Chondrocyte (in vitro differentiated cells): ENCODE measurements around the gene MYOZ3. TPM values are rescaled to one million over a fixed set of nuclear protein-coding genes. Genes with fewer than 3 reads are reported as not detected.

Source experiments
- DNase-seq: peaks from one replicate; pipeline ENCODE4 v3.0.0; 2021; ENCODE audit warnings: mixed read lengths, low spot score
- H3K27ac Mint-ChIP-seq: one replicate; pipeline ENCODE4 v1.8.0; 2021; ENCODE audit warnings: mild to moderate bottlenecking, moderate library complexity, mixed read lengths; ENCODE audit not compliant: unreplicated experiment
- H3K27me3 Mint-ChIP-seq: 2 replicates; pipeline ENCODE4 v1.8.0; 2021; ENCODE audit warnings: low read depth, mixed read lengths
- H3K36me3 Mint-ChIP-seq: 2 replicates; pipeline ENCODE4 v1.8.0; 2021; ENCODE audit warnings: low read depth, mixed read lengths
- H3K4me1 Mint-ChIP-seq: 2 replicates; pipeline ENCODE4 v1.8.0; 2021; ENCODE audit warnings: low read depth, mild to moderate bottlenecking, mixed read lengths
- H3K4me3 Mint-ChIP-seq: one replicate; pipeline ENCODE4 v1.8.0; 2021; ENCODE audit warnings: mild to moderate bottlenecking, moderate library complexity, mixed read lengths; ENCODE audit not compliant: unreplicated experiment
- H3K9me3 Mint-ChIP-seq: 2 replicates; pipeline ENCODE4 v1.8.0; 2021; ENCODE audit warnings: low read depth, mixed read lengths
- total RNA-seq: library from RNA; stranded (reverse); gene quantifications from 3 replicates; pipeline ENCODE4 v1.2.1, GENCODE V29; 2021
- TF ChIP-seq, protein P1 (sequence below): fragments of 200-600 bp; sonication (generic); IDR thresholded peaks from 2 replicates; pipeline ENCODE4 v1.5.0; 2021; ENCODE audit warnings: antibody characterized with exemption, mild to moderate bottlenecking, moderate library complexity

The MYOZ3 gene
- total RNA-seq, 1 donor from 2014 or later, result 2.0 TPM

DNA sequence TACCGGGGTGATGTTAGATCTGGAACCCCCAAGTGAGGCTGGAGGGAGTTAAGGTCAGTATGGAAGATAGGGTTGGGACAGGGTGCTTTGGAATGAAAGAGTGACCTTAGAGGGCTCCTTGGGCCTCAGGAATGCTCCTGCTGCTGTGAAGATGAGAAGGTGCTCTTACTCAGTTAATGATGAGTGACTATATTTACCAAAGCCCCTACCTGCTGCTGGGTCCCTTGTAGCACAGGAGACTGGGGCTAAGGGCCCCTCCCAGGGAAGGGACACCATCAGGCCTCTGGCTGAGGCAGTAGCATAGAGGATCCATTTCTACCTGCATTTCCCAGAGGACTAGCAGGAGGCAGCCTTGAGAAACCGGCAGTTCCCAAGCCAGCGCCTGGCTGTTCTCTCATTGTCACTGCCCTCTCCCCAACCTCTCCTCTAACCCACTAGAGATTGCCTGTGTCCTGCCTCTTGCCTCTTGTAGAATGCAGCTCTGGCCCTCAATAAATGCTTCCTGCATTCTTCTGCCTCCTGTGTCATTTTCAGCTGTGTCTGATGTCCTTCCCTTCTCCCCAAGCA, 2.3 kb upstream of the MYOZ3 start:
- no peaks in the 10 kb centered on the region for H3K9me3 Mint-ChIP-seq
- TF ChIP-seq, protein P1, sequence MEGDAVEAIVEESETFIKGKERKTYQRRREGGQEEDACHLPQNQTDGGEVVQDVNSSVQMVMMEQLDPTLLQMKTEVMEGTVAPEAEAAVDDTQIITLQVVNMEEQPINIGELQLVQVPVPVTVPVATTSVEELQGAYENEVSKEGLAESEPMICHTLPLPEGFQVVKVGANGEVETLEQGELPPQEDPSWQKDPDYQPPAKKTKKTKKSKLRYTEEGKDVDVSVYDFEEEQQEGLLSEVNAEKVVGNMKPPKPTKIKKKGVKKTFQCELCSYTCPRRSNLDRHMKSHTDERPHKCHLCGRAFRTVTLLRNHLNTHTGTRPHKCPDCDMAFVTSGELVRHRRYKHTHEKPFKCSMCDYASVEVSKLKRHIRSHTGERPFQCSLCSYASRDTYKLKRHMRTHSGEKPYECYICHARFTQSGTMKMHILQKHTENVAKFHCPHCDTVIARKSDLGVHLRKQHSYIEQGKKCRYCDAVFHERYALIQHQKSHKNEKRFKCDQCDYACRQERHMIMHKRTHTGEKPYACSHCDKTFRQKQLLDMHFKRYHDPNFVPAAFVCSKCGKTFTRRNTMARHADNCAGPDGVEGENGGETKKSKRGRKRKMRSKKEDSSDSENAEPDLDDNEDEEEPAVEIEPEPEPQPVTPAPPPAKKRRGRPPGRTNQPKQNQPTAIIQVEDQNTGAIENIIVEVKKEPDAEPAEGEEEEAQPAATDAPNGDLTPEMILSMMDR, result no peak
- H3K4me3 Mint-ChIP-seq, result no peak overlapping the region
- peak overlapping the region; percentile 80 for H3K27ac Mint-ChIP-seq
- H3K27me3 Mint-ChIP-seq, result no peaks in the 10 kb centered on the region
- peaks cover 6% of the 10 kb centered on the region for H3K36me3 Mint-ChIP-seq
- no peak for DNase-seq
- H3K4me1 Mint-ChIP-seq, result peaks cover 50% of the 10 kb centered on the region

DNA sequence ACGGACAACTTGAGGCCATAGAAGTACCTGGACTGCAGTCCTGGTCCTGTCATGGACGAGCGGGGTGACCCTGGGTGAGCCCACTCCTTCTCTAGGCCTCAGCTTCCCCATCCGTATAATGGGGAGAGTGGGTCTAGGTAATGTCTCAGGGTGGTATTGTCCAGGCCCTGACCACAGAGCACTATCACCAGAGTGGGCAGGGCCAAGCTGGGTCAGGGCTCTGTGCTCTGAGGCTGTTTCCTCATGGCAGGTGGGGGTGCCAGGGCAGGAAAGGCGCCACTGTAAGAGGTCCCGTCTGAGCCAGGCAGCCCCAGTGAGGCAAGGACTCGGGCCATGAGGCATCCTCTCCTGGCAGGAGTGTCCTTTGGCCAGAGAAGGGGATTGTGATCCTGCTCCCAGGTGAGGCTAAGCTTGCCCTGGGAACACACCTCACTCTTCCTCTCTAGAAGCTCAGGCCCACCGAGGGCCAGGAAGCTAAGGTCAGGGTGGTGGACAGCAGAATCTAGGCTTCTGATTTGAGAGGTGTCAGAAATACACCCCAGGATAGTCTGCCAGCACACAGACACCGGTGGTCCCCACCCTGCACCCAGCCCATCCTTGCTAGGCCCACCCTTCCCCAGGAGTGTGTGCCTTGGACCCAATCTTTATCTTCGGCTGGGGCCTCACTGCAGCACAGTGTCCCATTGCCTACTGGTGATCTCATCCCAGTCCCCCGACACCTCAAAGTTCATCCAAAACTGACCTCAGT, 1.5 kb upstream of the MYOZ3 start:
- peaks cover 3% of the 10 kb centered on the region for H3K36me3 Mint-ChIP-seq
- TF ChIP-seq, protein P1, result no peak
- H3K4me1 Mint-ChIP-seq, result peaks cover 45% of the 10 kb centered on the region
- H3K27me3 Mint-ChIP-seq, result no peaks in the 10 kb centered on the region
- no peak for DNase-seq
- H3K27ac Mint-ChIP-seq, result peak overlapping the region; percentile 80
- H3K9me3 Mint-ChIP-seq, result no peaks in the 10 kb centered on the region
- no peak overlapping the region for H3K4me3 Mint-ChIP-seq

DNA sequence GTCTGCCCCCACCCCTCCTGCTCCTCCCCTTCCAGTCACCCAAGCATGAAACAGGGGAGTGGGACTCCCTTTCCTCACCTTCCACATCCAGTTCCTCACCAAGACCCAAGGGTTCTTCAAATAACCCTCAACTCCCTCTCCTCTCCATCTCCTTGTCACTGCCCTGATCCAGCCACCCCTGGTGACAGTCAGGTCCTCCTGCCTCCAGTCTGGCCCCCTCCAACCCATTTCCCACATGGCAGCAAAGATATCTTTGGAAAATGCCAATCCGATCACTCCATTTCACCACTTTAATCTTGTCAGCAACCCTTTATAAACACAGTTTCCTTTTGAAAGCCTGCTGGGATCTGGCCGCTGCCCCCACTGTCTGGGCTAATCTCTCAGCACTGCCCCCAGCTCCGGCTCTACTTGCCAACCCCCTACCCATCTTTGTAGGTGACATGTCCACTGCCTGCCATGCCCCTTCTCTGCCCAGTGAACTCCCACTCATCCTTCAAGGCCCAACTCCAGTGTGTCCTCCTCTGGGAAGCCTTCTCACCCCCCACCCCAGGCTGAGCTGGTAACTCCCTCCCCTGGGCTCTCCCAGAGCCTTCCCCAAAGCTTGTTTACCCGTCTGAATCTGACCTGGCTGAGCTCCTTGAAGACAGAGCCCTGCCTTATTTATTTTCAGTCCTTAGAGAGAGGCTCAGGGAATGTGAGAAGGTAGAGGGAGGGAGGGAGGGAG, 781 bp upstream of the MYOZ3 start:
- DNase-seq, result no peak
- H3K4me3 Mint-ChIP-seq, result no peak overlapping the region
- H3K36me3 Mint-ChIP-seq, result peaks cover 1% of the 10 kb centered on the region
- H3K9me3 Mint-ChIP-seq, result no peaks in the 10 kb centered on the region
- peak overlapping the region; percentile 67 for H3K27ac Mint-ChIP-seq
- TF ChIP-seq, protein P1, result no peak
- H3K27me3 Mint-ChIP-seq, result no peaks in the 10 kb centered on the region
- peaks cover 48% of the 10 kb centered on the region for H3K4me1 Mint-ChIP-seq

DNA sequence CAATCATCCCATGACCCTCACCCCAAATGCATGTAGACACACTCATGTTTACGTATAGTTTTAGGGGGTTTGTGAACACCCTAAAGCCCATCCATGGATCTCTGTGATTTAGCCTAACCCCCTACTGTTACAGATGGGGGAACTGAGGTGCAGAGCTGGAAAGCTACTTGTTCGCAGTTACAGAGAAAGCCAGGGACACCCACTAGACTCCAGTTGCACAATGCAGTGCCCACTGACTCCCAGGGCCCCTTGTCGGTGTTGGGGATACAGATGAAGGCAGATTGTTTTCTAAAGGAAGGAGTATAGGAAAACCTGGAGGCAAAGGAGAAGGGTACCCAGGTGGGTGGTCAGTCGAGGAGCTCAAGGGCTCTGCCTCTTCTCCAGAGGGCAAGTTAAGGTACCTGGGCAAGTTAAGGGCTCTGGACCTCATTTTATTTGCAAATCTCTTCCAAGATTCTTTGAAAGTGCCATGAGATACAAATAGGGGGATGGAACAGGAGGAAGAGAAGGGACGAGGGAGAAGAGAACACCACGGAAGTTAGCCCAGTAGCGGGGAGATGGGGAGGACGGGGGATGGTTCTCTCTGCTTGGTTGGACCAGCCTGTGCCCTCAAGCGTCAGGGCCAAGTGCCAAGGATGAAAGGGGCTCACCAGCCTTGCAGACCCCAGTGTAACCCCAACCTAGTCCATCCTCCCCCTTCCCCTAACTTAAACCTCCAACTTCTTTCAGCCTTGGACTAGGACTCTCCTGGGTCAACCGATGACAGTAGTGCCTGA, 958 bp downstream of the MYOZ3 start:
- Mint-ChIP-seq H3K4me3 (no peak overlapping the region), H3K4me1 (peaks cover 41% of the 10 kb centered on the region), H3K27me3 (no peaks in the 10 kb centered on the region), H3K9me3 (no peaks in the 10 kb centered on the region), H3K36me3 (no peaks in the 10 kb centered on the region), H3K27ac (no peak overlapping the region)
- no peak for DNase-seq
- TF ChIP-seq, protein P1, result no peak
